B cell (primary cell): ENCODE results near the gene LEMD2. TPM values are rescaled to one million over a fixed set of nuclear protein-coding genes. Genes with fewer than 3 reads are reported as not detected.

Experiments
- ATAC-seq: fragments of 200-7000 bp; cut with Tn5 transposase; one replicate; pipeline ENCODE4 v1.10.0; 2021; ENCODE audit warnings: low read depth, mild to moderate bottlenecking, moderate number of reproducible peaks, moderate library complexity
- CTCF ChIA-PET: fragments of 350-600 bp; sonication (Branson Sonifier 250); formaldehyde crosslinking; loops from one replicate; lab custom pipeline; 2021; ENCODE audit warnings: antibody characterized with exemption, inconsistent platforms; lab: Charles Lee
- POLR2A ChIA-PET: fragments of 350-600 bp; sonication (Branson Sonifier 250); formaldehyde crosslinking; loops from one replicate; lab custom pipeline; 2021; ENCODE audit warnings: antibody characterized with exemption; lab: Charles Lee
- DNase-seq: peaks from one replicate; pipeline ENCODE4 v3.0.0; 2013
- H2AFZ ChIP-seq: 2 replicates; pipeline ENCODE4 v1.6.1; 2012; ENCODE audit warnings: mild to moderate bottlenecking, low read depth, low read length; ENCODE audit not compliant: insufficient read depth, poor library complexity, severe bottlenecking
- H3K27ac ChIP-seq, 2 donors: 1 replicate in 1 of 2; 2 replicates in 1 of 2; pipeline ENCODE4 v1.5.1; 2012 to 2013; ENCODE audit warnings: low read length in 2 of 2, mild to moderate bottlenecking in 2 of 2, moderate library complexity in 1 of 2
- H3K27me3 ChIP-seq, 4 experiments: fragments of 200-600 bp in 1 of 4; sonication (generic) in 1 of 4; replicated peaks in 1 of 4; 1 replicate in 2 of 4; 2 replicates in 2 of 4; pipeline versions ENCODE4 v1.6.1 to v1.7.0; 2013 to 2016; ENCODE audit warnings: low read length in 3 of 4, mild to moderate bottlenecking in 2 of 4, mixed read lengths in 1 of 4, moderate library complexity in 1 of 4; ENCODE audit not compliant: insufficient read depth in 4 of 4, control insufficient read depth in 3 of 4; ENCODE audit errors: control extremely low read depth in 1 of 4
- H3K36me3 ChIP-seq, 2 experiments: replicated peaks in 1 of 2; 1 replicate in 1 of 2; 2 replicates in 1 of 2; pipeline versions ENCODE4 v1.6.1 to v1.7.1; 2013; ENCODE audit warnings: low read length in 1 of 2; ENCODE audit not compliant: insufficient read depth in 2 of 2, control insufficient read depth in 1 of 2; ENCODE audit errors: control extremely low read depth in 1 of 2, extremely low read depth in 1 of 2
- H3K4me1 ChIP-seq, 2 donors: fragments of 200-600 bp in 1 of 2; sonication (generic) in 1 of 2; 1 replicate in 1 of 2; 2 replicates in 1 of 2; pipeline versions ENCODE4 v1.5.1 to v1.6.1; 2013 to 2017; ENCODE audit warnings: low read length in 2 of 2; ENCODE audit not compliant: control insufficient read depth in 2 of 2, insufficient read depth in 2 of 2
- H3K4me2 ChIP-seq: replicated peaks from 2 replicates; pipeline ENCODE3; 2012; ENCODE audit warnings: mild to moderate bottlenecking, low read depth, low read length; ENCODE audit not compliant: poor library complexity, severe bottlenecking
- H3K4me3 ChIP-seq, 5 experiments: fragments of 200-600 bp in 1 of 5; sonication (generic) in 1 of 5; 1 replicate in 3 of 5; 2 replicates in 2 of 5; pipeline versions ENCODE4 v1.5.1 to v1.7.0; 2011 to 2016; ENCODE audit warnings: low read length in 4 of 5, mild to moderate bottlenecking in 4 of 5, low read depth in 2 of 5, control low read depth in 1 of 5, moderate library complexity in 1 of 5; ENCODE audit not compliant: insufficient read depth in 1 of 5; ENCODE audit errors: control extremely low read depth in 1 of 5, extremely low read depth in 1 of 5
- H3K79me2 ChIP-seq: fragments of 200-600 bp; sonication (generic); one replicate; pipeline ENCODE4 v1.6.0; 2016; ENCODE audit warnings: low read length; ENCODE audit not compliant: control insufficient read depth, insufficient read depth
- H3K9ac ChIP-seq: fragments of 200-600 bp; sonication (generic); 2 replicates; pipeline ENCODE4 v1.6.1; 2017; ENCODE audit warnings: mild to moderate bottlenecking, low read length, moderate library complexity
- H3K9me3 ChIP-seq, 3 donors: one replicate each; pipeline versions ENCODE4 v1.6.1 to v1.7.1; 2013; ENCODE audit warnings: low read length in 2 of 3; ENCODE audit not compliant: control insufficient read depth in 2 of 3, insufficient read depth in 1 of 3; ENCODE audit errors: control extremely low read depth in 1 of 3
- H4K20me1 ChIP-seq: 2 replicates; pipeline ENCODE4 v1.6.0; 2012; ENCODE audit warnings: mild to moderate bottlenecking, low read length; ENCODE audit not compliant: insufficient read depth, control insufficient read depth, poor library complexity, severe bottlenecking
- H3K27ac Mint-ChIP-seq: one replicate; pipeline ENCODE4 v1.8.0; 2021; ENCODE audit warnings: mixed read lengths
- H3K27me3 Mint-ChIP-seq: one replicate; pipeline ENCODE4 v1.8.0; 2021; ENCODE audit warnings: mixed read lengths
- H3K4me1 Mint-ChIP-seq: one replicate; pipeline ENCODE4 v1.8.0; 2021; ENCODE audit warnings: mixed read lengths
- H3K4me3 Mint-ChIP-seq: one replicate; pipeline ENCODE4 v1.8.0; 2021; ENCODE audit warnings: mixed read lengths
- H3K9me3 Mint-ChIP-seq: one replicate; pipeline ENCODE4 v1.8.0; 2022; ENCODE audit warnings: mixed read lengths; ENCODE audit not compliant: insufficient read depth
- CTCF ChIP-seq: fragments of 200-600 bp; IDR thresholded peaks from one replicate; pipeline ENCODE4 v1.8.0; 2022; ENCODE audit warnings: antibody characterized with exemption, mild to moderate bottlenecking
- EZH2 ChIP-seq: IDR thresholded peaks from 2 replicates; pipeline ENCODE4 v1.6.1; 2012; ENCODE audit warnings: borderline replicate concordance, low read depth, mild to moderate bottlenecking, moderate library complexity, low read length; ENCODE audit not compliant: insufficient read depth, poor library complexity, severe bottlenecking
- WGBS: methylation state at CpG from one replicate; pipeline ENCODE4 v1.1.5; 2013; ENCODE audit warnings: missing lambda C conversion rate; ENCODE audit not compliant: insufficient coverage; 5-methylcytosine and 5-hydroxymethylcytosine counted together
- intact Hi-C: fragments of 100-400 bp; cut with micrococcal nuclease; formaldehyde crosslinking; loops from one replicate; pipeline ENCODE4 v1.10.0; 2022
- polyA plus RNA-seq: library from polyadenylated mRNA; depleted of rRNA; stranded (reverse); fragments of >200 nt; gene quantifications from 2 replicates; pipeline ENCODE4 v1.2.3, GENCODE V29; 2012
- total RNA-seq, 2 donors: library from RNA; stranded (reverse); fragments of 120-200 nt in 1 of 2; gene quantifications; 1 replicate in 1 of 2; 2 replicates in 1 of 2; pipeline versions ENCODE4 v1.2.3 to v1.2.4, GENCODE V29; 2013 to 2022

Gene LEMD2
- total and polyA plus RNA-seq, 2 donors (not counting 1 experiment from before 2014, with no cell fraction given) = 58.7 to 113 TPM

- H3K9me3 ChIP-seq = no peaks in the 10 kb centered on the region
- Mint-ChIP-seq H3K4me1 (no peaks in the 10 kb centered on the region), H3K27me3 (peaks cover 52% of the 10 kb centered on the region), H3K9me3 (no peaks in the 10 kb centered on the region), H3K4me3 (no peak overlapping the region), H3K27ac (no peak overlapping the region)
- CTCF ChIA-PET = interaction anchor here (1.5 kb wide), 1 partner anchor 27 kb away, joined by 4 read pairs; no protein-coding TSS in a partner anchor
- no peak overlapping the region for H3K4me3 ChIP-seq
- intact Hi-C loops = no loop called here
- DNase-seq (no peak), ATAC-seq (no peak)
- POLR2A ChIA-PET = no interaction called here
- H3K79me2 ChIP-seq = no peaks in the 10 kb centered on the region
- H4K20me1 ChIP-seq = no peaks in the 10 kb centered on the region
- H3K27ac ChIP-seq = no peak overlapping the region
- H3K9ac ChIP-seq = no peak overlapping the region
- peaks cover 0 to 10% (median 3%) of the 10 kb centered on the region in 4 experiments for H3K27me3 ChIP-seq
- 92% methylated on average over 10 of the region's 13 CpGs for WGBS
- no peaks in the 10 kb centered on the region for H3K4me1 ChIP-seq
- TF ChIP-seq EZH2 (no peak), CTCF (no peak)
- no peaks in the 10 kb centered on the region for H3K36me3 ChIP-seq
- H2AFZ ChIP-seq = no peak overlapping the region
- no peak overlapping the region for H3K4me2 ChIP-seq
Observed at GRCh38 chr6:33798343-33798848, 9.5 kb upstream of the LEMD2 start.

- Histone ChIP-seq H3K4me3 (no peak overlapping the region), H3K9ac (no peak overlapping the region), H3K9me3 (no peaks in the 10 kb centered on the region), H4K20me1 (no peaks in the 10 kb centered on the region), H3K79me2 (no peaks in the 10 kb centered on the region), H3K27me3 (peaks cover 0 to 10% (median 3%) of the 10 kb centered on the region in 4 experiments), H3K36me3 (no peaks in the 10 kb centered on the region), H3K4me2 (no peak overlapping the region), H3K27ac (no peak overlapping the region), H2AFZ (no peak overlapping the region), H3K4me1 (no peaks in the 10 kb centered on the region)
- Mint-ChIP-seq H3K4me1 (no peaks in the 10 kb centered on the region), H3K27me3 (peaks cover 51% of the 10 kb centered on the region), H3K27ac (no peak overlapping the region), H3K9me3 (no peaks in the 10 kb centered on the region), H3K4me3 (no peak overlapping the region)
- ATAC-seq (no peak), DNase-seq (no peak)
- POLR2A ChIA-PET = no interaction called here
- intact Hi-C loops = no loop called here
- CTCF ChIA-PET = interaction anchor here (1.5 kb wide), 1 partner anchor 27 kb away, joined by 4 read pairs; no protein-coding TSS in a partner anchor
- TF ChIP-seq EZH2 (no peak), CTCF (no peak)
- 81% methylated on average over 5 of the region's 10 CpGs for WGBS
Observed at GRCh38 chr6:33797626-33798342, 8.9 kb upstream of the LEMD2 start.
